Upper lobe of left lung (tissue), 6 donors: ENCODE data around the gene MYLK4. TPM values are rescaled to one million over a fixed set of nuclear protein-coding genes. Genes with fewer than 3 reads are reported as not detected.

Source experiments
- ATAC-seq, 2 donors: fragments of 200-7000 bp; cut with Tn5 transposase; one replicate each; pipeline ENCODE4 v1.9.1; 2022; ENCODE audit warnings: mild to moderate bottlenecking in 2 of 2, moderate library complexity in 2 of 2; ENCODE audit not compliant: low FRiP score in 2 of 2
- DNase-seq, 2 donors: peaks; one replicate each; pipeline ENCODE4 v3.0.0-alpha.2; 2019 to 2020
- H3K27ac ChIP-seq, 4 donors: fragments of 200-600 bp; sonication (generic); one replicate each; pipeline ENCODE4 v1.5.1; 2016 to 2019
- H3K27me3 ChIP-seq, 4 donors: fragments of 200-600 bp; sonication (generic); one replicate each; pipeline ENCODE4 v1.5.1; 2017 to 2019
- H3K36me3 ChIP-seq, 4 donors: fragments of 200-600 bp; sonication (generic); one replicate each; pipeline ENCODE4 v1.5.1; 2016 to 2019
- H3K4me1 ChIP-seq, 4 donors: fragments of 200-600 bp; sonication (generic); one replicate each; pipeline ENCODE4 v1.5.1; 2018 to 2019
- H3K4me3 ChIP-seq, 4 donors: fragments of 200-600 bp; sonication (generic); one replicate each; pipeline ENCODE4 v1.5.1; 2017 to 2019; ENCODE audit warnings: mild to moderate bottlenecking in 2 of 4, moderate library complexity in 1 of 4
- H3K9me3 ChIP-seq, 4 donors: fragments of 200-600 bp; sonication (generic); one replicate each; pipeline ENCODE4 v1.5.1; 2018 to 2019
- CTCF ChIP-seq, 6 experiments: fragments of 450-650 bp in 4 of 6; fragments of 200-600 bp in 2 of 6; sonication (generic) in 2 of 6; IDR thresholded peaks; one replicate each; pipeline ENCODE4 v1.5.1; 2016 to 2019; ENCODE audit warnings: antibody characterized with exemption in 6 of 6
- EP300 ChIP-seq, 4 donors: sonication (generic); formaldehyde crosslinking; IDR thresholded peaks; one replicate each; pipeline ENCODE4 v1.5.1; 2017; ENCODE audit warnings: antibody characterized with exemption in 4 of 4, control low read depth in 2 of 4
- POLR2A ChIP-seq, 4 donors: fragments of 450-650 bp; IDR thresholded peaks; one replicate each; pipeline ENCODE4 v1.5.1; 2016 to 2017; ENCODE audit warnings: antibody characterized with exemption in 4 of 4, mild to moderate bottlenecking in 2 of 4
- POLR2AphosphoS5 ChIP-seq, 2 donors: sonication (generic); formaldehyde crosslinking; IDR thresholded peaks; one replicate each; pipeline ENCODE4 v1.5.1; 2017; ENCODE audit warnings: antibody characterized with exemption in 2 of 2
- WGBS, 2 donors: methylation state at CpG; one replicate each; pipeline ENCODE4 v1.1.5; 2017 to 2018; 5-methylcytosine and 5-hydroxymethylcytosine counted together
- total RNA-seq, 6 donors: library from RNA; depleted of rRNA in 4 of 6; stranded (reverse); fragments of >200 nt in 4 of 6; gene quantifications; one replicate each; pipeline versions ENCODE4 v1.1.0 to v1.2.1, GENCODE V29; 2016 to 2021
- donor health status: DM: no; HTN: no; CAD: no; lungs with moderate emphysema.
- donor health status: DM: no; HTN: yes; CAD: no; lungs with severe emphysema.

The MYLK4 gene
- total RNA-seq, 6 donors from 2014 or later: 0.64 to 2.6 (median 1.2) TPM

- no peak for DNase-seq
- Histone ChIP-seq H3K9me3 (no peaks in the 10 kb centered on the region), H3K36me3 (no peaks in the 10 kb centered on the region), H3K4me3 (no peak overlapping the region), H3K27me3 (no peaks in the 10 kb centered on the region), H3K27ac (no peak overlapping the region), H3K4me1 (peaks cover 4 to 8% (median 6%) of the 10 kb centered on the region in 4 donors)
- TF ChIP-seq CTCF (IDR thresholded peaks at IDR 0.05) (no peak), POLR2AphosphoS5 (IDR thresholded peaks at IDR 0.05) (no peak), EP300 (IDR thresholded peaks at IDR 0.05) (no peak), POLR2A (IDR thresholded peaks at IDR 0.05) (no peak)
- ATAC-seq: no peak
Measured at GRCh38 chr6:2753743-2754142, 3.0 kb upstream of the MYLK4 start.

GRCh38 chr6:2753110-2753489 is 2.4 kb upstream of the MYLK4 start:
- Histone ChIP-seq H3K27me3 (no peaks in the 10 kb centered on the region), H3K27ac (no peak overlapping the region), H3K9me3 (no peaks in the 10 kb centered on the region), H3K4me1 (peaks cover 4 to 8% (median 6%) of the 10 kb centered on the region in 4 donors), H3K4me3 (no peak overlapping the region), H3K36me3 (no peaks in the 10 kb centered on the region)
- TF ChIP-seq CTCF (IDR thresholded peaks at IDR 0.05) (no peak), EP300 (IDR thresholded peaks at IDR 0.05) (no peak), POLR2A (IDR thresholded peaks at IDR 0.05) (no peak), POLR2AphosphoS5 (IDR thresholded peaks at IDR 0.05) (no peak)
- 74 to 75% methylated on average over 7 of the region's 7 CpGs for WGBS, 2 donors
- DNase-seq (no peak), ATAC-seq (no peak)

GRCh38 chr6:2752477-2753109 is 1.9 kb upstream of the MYLK4 start:
- H3K36me3 ChIP-seq: no peaks in the 10 kb centered on the region
- no peak overlapping the region for H3K27ac ChIP-seq
- TF ChIP-seq EP300 (IDR thresholded peaks at IDR 0.05): no peak
- TF ChIP-seq CTCF (IDR thresholded peaks at IDR 0.05): no peak
- no peak for TF ChIP-seq POLR2A (IDR thresholded peaks at IDR 0.05)
- no peak for TF ChIP-seq POLR2AphosphoS5 (IDR thresholded peaks at IDR 0.05)
- 71 to 75% methylated on average over 5 of the region's 5 CpGs for WGBS, 2 donors
- H3K27me3 ChIP-seq: no peaks in the 10 kb centered on the region
- ATAC-seq: no peak
- peaks cover 4 to 8% (median 6%) of the 10 kb centered on the region in 4 donors for H3K4me1 ChIP-seq
- no peak for DNase-seq
- no peak overlapping the region for H3K4me3 ChIP-seq
- no peaks in the 10 kb centered on the region for H3K9me3 ChIP-seq

GRCh38 chr6:2751871-2752270 is 1.1 kb upstream of the MYLK4 start:
- Histone ChIP-seq H3K9me3 (no peaks in the 10 kb centered on the region), H3K4me1 (peaks cover 4 to 8% (median 6%) of the 10 kb centered on the region in 4 donors), H3K36me3 (no peaks in the 10 kb centered on the region), H3K27ac (no peak overlapping the region), H3K27me3 (no peaks in the 10 kb centered on the region), H3K4me3 (no peak overlapping the region)
- 56 to 73% methylated on average over 3 of the region's 3 CpGs for WGBS, 2 donors
- no peak for DNase-seq
- ATAC-seq: no peak
- TF ChIP-seq EP300 (IDR thresholded peaks at IDR 0.05) (no peak), POLR2A (IDR thresholded peaks at IDR 0.05) (no peak), POLR2AphosphoS5 (IDR thresholded peaks at IDR 0.05) (no peak), CTCF (IDR thresholded peaks at IDR 0.05) (no peak)

GRCh38 chr6:2749969-2750600 is 637 bp downstream of the MYLK4 start:
- Histone ChIP-seq H3K4me3 (no peak overlapping the region), H3K9me3 (no peaks in the 10 kb centered on the region), H3K27me3 (no peaks in the 10 kb centered on the region), H3K27ac (no peak overlapping the region), H3K4me1 (peaks cover 4 to 8% (median 6%) of the 10 kb centered on the region in 4 donors), H3K36me3 (no peaks in the 10 kb centered on the region)
- 7 to 12% methylated on average over 11 of the region's 11 CpGs for WGBS, 2 donors
- DNase-seq: peak in 1 of 2 donors; percentile 49
- TF ChIP-seq POLR2A (IDR thresholded peaks at IDR 0.05) (no peak), CTCF (IDR thresholded peaks at IDR 0.05) (peak; percentile 36 to 86 (median 71))
- ATAC-seq: peak in 1 of 2 donors; percentile 75
